ENCODE data around the gene PPM1L. TPM values are rescaled to one million over a fixed set of nuclear protein-coding genes. Genes with fewer than 3 reads are reported as not detected.

PPM1L gene
- total RNA-seq, 4 donors from 2014 or later, result 31.5 to 40.2 (median 34.0) TPM

- Histone ChIP-seq H3K36me3 (no peaks in the 10 kb centered on the region), H3K4me3 (no peak overlapping the region), H3K27me3 (no peaks in the 10 kb centered on the region), H3K4me1 (no peaks in the 10 kb centered on the region), H3K9me3 (no peaks in the 10 kb centered on the region), H3K27ac (no peak overlapping the region)
- TF ChIP-seq POLR2A (IDR thresholded peaks at IDR 0.05), result no peak
- no peak for DNase-seq (ENCODE audit: low spot score in 2 of 2)
- 29% methylated on average over 1 of the region's 5 CpGs for WGBS
Measured at GRCh38 chr3:160720123-160720746, 35.8 kb upstream of the PPM1L start.

- H3K27ac ChIP-seq, result no peak overlapping the region
- TF ChIP-seq, protein P1, sequence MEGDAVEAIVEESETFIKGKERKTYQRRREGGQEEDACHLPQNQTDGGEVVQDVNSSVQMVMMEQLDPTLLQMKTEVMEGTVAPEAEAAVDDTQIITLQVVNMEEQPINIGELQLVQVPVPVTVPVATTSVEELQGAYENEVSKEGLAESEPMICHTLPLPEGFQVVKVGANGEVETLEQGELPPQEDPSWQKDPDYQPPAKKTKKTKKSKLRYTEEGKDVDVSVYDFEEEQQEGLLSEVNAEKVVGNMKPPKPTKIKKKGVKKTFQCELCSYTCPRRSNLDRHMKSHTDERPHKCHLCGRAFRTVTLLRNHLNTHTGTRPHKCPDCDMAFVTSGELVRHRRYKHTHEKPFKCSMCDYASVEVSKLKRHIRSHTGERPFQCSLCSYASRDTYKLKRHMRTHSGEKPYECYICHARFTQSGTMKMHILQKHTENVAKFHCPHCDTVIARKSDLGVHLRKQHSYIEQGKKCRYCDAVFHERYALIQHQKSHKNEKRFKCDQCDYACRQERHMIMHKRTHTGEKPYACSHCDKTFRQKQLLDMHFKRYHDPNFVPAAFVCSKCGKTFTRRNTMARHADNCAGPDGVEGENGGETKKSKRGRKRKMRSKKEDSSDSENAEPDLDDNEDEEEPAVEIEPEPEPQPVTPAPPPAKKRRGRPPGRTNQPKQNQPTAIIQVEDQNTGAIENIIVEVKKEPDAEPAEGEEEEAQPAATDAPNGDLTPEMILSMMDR (IDR thresholded peaks at IDR 0.05), result no peak
- no peak for TF ChIP-seq POLR2A (IDR thresholded peaks at IDR 0.05)
- no peak for TF ChIP-seq EP300 (IDR thresholded peaks at IDR 0.05)
- no peak for TF ChIP-seq POLR2AphosphoS5 (IDR thresholded peaks at IDR 0.05)
- 90% methylated on average over 2 of the region's 2 CpGs for WGBS
- no peaks in the 10 kb centered on the region for H3K27me3 ChIP-seq
- no peaks in the 10 kb centered on the region for H3K36me3 ChIP-seq
- no peak overlapping the region for H3K4me3 ChIP-seq
- H3K4me1 ChIP-seq, result no peaks in the 10 kb centered on the region
- no peaks in the 10 kb centered on the region for H3K9me3 ChIP-seq
- DNase-seq (ENCODE audit: low spot score in 2 of 2), result no peak
Measured at GRCh38 chr3:160722331-160722730, 33.7 kb upstream of the PPM1L start.

GRCh38 chr3:160725338-160725737, 30.7 kb upstream of the PPM1L start:
- Histone ChIP-seq H3K27ac (no peak overlapping the region), H3K4me1 (no peaks in the 10 kb centered on the region), H3K36me3 (no peaks in the 10 kb centered on the region), H3K9me3 (no peaks in the 10 kb centered on the region), H3K4me3 (no peak overlapping the region), H3K27me3 (no peaks in the 10 kb centered on the region)
- TF ChIP-seq, protein P1 (IDR thresholded peaks at IDR 0.05), result no peak
- no peak for TF ChIP-seq POLR2A (IDR thresholded peaks at IDR 0.05)
- TF ChIP-seq EP300 (IDR thresholded peaks at IDR 0.05), result no peak
- no peak for TF ChIP-seq POLR2AphosphoS5 (IDR thresholded peaks at IDR 0.05)
- 35% methylated on average over 2 of the region's 2 CpGs for WGBS
- no peak for DNase-seq (ENCODE audit: low spot score in 2 of 2)

DNA sequence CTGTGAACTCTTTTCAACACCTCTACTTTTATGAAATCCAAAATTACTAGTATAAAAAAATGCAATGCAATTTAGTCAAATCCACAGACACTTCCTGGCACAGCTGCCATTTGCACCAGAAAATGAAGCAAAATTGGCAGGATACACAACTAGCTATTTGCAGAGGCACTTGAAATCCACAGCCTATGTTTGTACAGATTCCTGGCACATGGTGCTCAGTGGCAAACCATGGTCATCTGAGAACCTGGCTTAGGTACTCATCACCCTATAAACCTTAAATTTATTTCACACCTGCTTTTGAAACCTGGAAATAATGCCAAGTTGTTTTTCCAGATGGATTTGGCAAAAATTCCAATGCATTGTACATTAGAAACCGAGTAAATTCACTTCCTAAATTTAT, 20.2 kb upstream of the PPM1L start:
- Histone ChIP-seq H3K4me3 (no peak overlapping the region), H3K9me3 (no peaks in the 10 kb centered on the region), H3K27ac (no peak overlapping the region), H3K27me3 (no peaks in the 10 kb centered on the region), H3K4me1 (peaks cover 6% of the 10 kb centered on the region), H3K36me3 (no peaks in the 10 kb centered on the region)
- TF ChIP-seq, protein P1 (IDR thresholded peaks at IDR 0.05), result no peak
- TF ChIP-seq EP300 (IDR thresholded peaks at IDR 0.05), result no peak
- no peak for TF ChIP-seq POLR2AphosphoS5 (IDR thresholded peaks at IDR 0.05)
- TF ChIP-seq POLR2A (IDR thresholded peaks at IDR 0.05), result no peak
- DNase-seq (ENCODE audit: low spot score in 2 of 2), result no peak
- 20% methylated on average over 1 of the region's 1 CpG for WGBS

- 69% methylated on average over 2 of the region's 2 CpGs for WGBS
Measured at GRCh38 chr3:160738048-160738447, 18.0 kb upstream of the PPM1L start.

More at GRCh38 chr3:160738048-160738447, 18.0 kb upstream of the PPM1L start:
- TF ChIP-seq POLR2A (IDR thresholded peaks at IDR 0.05) (no peak), POLR2AphosphoS5 (IDR thresholded peaks at IDR 0.05) (no peak), EP300 (IDR thresholded peaks at IDR 0.05) (no peak)
- TF ChIP-seq, protein P1 (IDR thresholded peaks at IDR 0.05), result no peak
- Histone ChIP-seq H3K4me3 (no peak overlapping the region), H3K36me3 (no peaks in the 10 kb centered on the region), H3K9me3 (no peaks in the 10 kb centered on the region), H3K27ac (no peak overlapping the region), H3K4me1 (peaks cover 6% of the 10 kb centered on the region), H3K27me3 (no peaks in the 10 kb centered on the region)
- DNase-seq (ENCODE audit: low spot score in 2 of 2), result no peak

All from suprapubic skin (tissue), 4 donors.